Lung (tissue), 12 donors: ENCODE measurements around the gene FBXO41. TPM values are rescaled to one million over a fixed set of nuclear protein-coding genes. Genes with fewer than 3 reads are reported as not detected.

Experiments used
- ATAC-seq: fragments of 200-7000 bp; cut with Tn5 transposase; one replicate; pipeline ENCODE4 v1.9.1; 2020; ENCODE audit warnings: moderate number of reproducible peaks; ENCODE audit not compliant: insufficient read depth, low FRiP score
- DNase-seq, 3 donors: peaks; one replicate each; pipeline ENCODE4 v3.0.0-alpha.2; 2013 to 2017
- H3K27ac ChIP-seq, 2 donors: one replicate each; pipeline ENCODE4 v1.5.1; 2013; ENCODE audit warnings: mild to moderate bottlenecking in 2 of 2, moderate library complexity in 2 of 2, control low read depth in 1 of 2, inconsistent platforms in 1 of 2, low read depth in 1 of 2, low read length in 1 of 2
- H3K27me3 ChIP-seq, 3 donors: one replicate each; pipeline ENCODE4 v1.5.1; 2013; ENCODE audit warnings: low read length in 2 of 3; ENCODE audit not compliant: control insufficient read depth in 3 of 3, insufficient read depth in 3 of 3
- H3K36me3 ChIP-seq, 4 donors: one replicate each; pipeline ENCODE4 v1.5.1; 2013; ENCODE audit warnings: low read length in 4 of 4, mild to moderate bottlenecking in 1 of 4, moderate library complexity in 1 of 4; ENCODE audit not compliant: control insufficient read depth in 4 of 4, insufficient read depth in 4 of 4
- H3K4me1 ChIP-seq, 5 donors: one replicate each; pipeline ENCODE4 v1.5.1; 2013; ENCODE audit warnings: low read length in 5 of 5, mild to moderate bottlenecking in 2 of 5, moderate library complexity in 1 of 5; ENCODE audit not compliant: control insufficient read depth in 5 of 5, insufficient read depth in 5 of 5
- H3K4me3 ChIP-seq: one replicate; pipeline ENCODE4 v1.5.1; 2013; ENCODE audit warnings: mild to moderate bottlenecking, control low read depth, moderate library complexity
- H3K9ac ChIP-seq, 2 donors: one replicate each; pipeline ENCODE4 v1.5.1; 2013; ENCODE audit warnings: low read length in 2 of 2, control low read depth in 1 of 2; ENCODE audit not compliant: insufficient read depth in 1 of 2
- H3K9me3 ChIP-seq, 4 donors: one replicate each; pipeline ENCODE4 v1.5.1; 2013; ENCODE audit warnings: low read length in 3 of 4, mild to moderate bottlenecking in 1 of 4, moderate library complexity in 1 of 4; ENCODE audit not compliant: control insufficient read depth in 4 of 4, insufficient read depth in 3 of 4
- CTCF ChIP-seq: IDR thresholded peaks from 2 replicates; pipeline ENCODE4 v1.5.1; 2012; ENCODE audit warnings: mild to moderate bottlenecking; ENCODE audit errors: control extremely low read depth, extremely low read depth
- WGBS, 2 donors: extraction: QIAGEN DNeasy Blood & Tissue Kit; methylation state at CpG; one replicate each; pipeline ENCODE4 v1.1.7; 2013; 5-methylcytosine and 5-hydroxymethylcytosine counted together
- polyA plus RNA-seq, 2 donors: library from polyadenylated mRNA; stranded (reverse); fragments of 200-250 nt; gene quantifications; one replicate each; pipeline ENCODE4 v1.2.1, GENCODE V29; 2013
- total RNA-seq, 2 donors: library from RNA; depleted of rRNA in 1 of 2; stranded (reverse); fragments of >200 nt in 1 of 2; gene quantifications; one replicate each; pipeline ENCODE4 v1.2.1, GENCODE V29; 2014 to 2021
- donor health status: control.
- donor health status: control.
- donor health status: Bipolar disorder and iron deficiency.
- donor health status: healthy.
- donor health status: DM: yes; HTN: yes; CAD: no.

Gene FBXO41
- total and polyA plus RNA-seq, 4 donors: 0.93 to 5.0 (median 1.7) TPM

GRCh38 chr2:73257021-73257420, 27.3 kb downstream of the FBXO41 start:
- no peak for ATAC-seq
- peaks cover 8 to 24% (median 20%) of the 10 kb centered on the region in 4 donors for H3K36me3 ChIP-seq
- H3K4me1 ChIP-seq: peaks cover 0 to 3% (median 0%) of the 10 kb centered on the region in 5 donors
- H3K4me3 ChIP-seq: no peak overlapping the region
- DNase-seq: no peak
- no peaks in the 10 kb centered on the region for H3K9me3 ChIP-seq
- no peak for TF ChIP-seq CTCF
- WGBS, 2 donors: 96 to 98% methylated on average over 2 of the region's 2 CpGs
- H3K9ac ChIP-seq: no peak overlapping the region
- no peak overlapping the region for H3K27ac ChIP-seq
- no peaks in the 10 kb centered on the region for H3K27me3 ChIP-seq

- ATAC-seq (no peak), DNase-seq (no peak)
- peaks cover 11 to 27% (median 21%) of the 10 kb centered on the region in 4 donors for H3K36me3 ChIP-seq
- no peak for TF ChIP-seq CTCF
- no peaks in the 10 kb centered on the region for H3K9me3 ChIP-seq
- no peak overlapping the region for H3K9ac ChIP-seq
- H3K27ac ChIP-seq: no peak overlapping the region
- H3K4me1 ChIP-seq: peaks cover 0 to 3% (median 0%) of the 10 kb centered on the region in 5 donors
- H3K27me3 ChIP-seq: no peaks in the 10 kb centered on the region
- no peak overlapping the region for H3K4me3 ChIP-seq
- 34 to 73% methylated on average over 1 of the region's 1 CpG for WGBS, 2 donors
Measured at GRCh38 chr2:73256618-73256922, 27.7 kb downstream of the FBXO41 start.

- DNase-seq: no peak
- no peak overlapping the region for H3K27ac ChIP-seq
- H3K9ac ChIP-seq: no peak overlapping the region
- peaks cover 0 to 3% (median 0%) of the 10 kb centered on the region in 5 donors for H3K4me1 ChIP-seq
- H3K4me3 ChIP-seq: no peak overlapping the region
- no peaks in the 10 kb centered on the region for H3K27me3 ChIP-seq
- peaks cover 11 to 30% (median 24%) of the 10 kb centered on the region in 4 donors for H3K36me3 ChIP-seq
- 72 to 90% methylated on average over 5 of the region's 5 CpGs for WGBS, 2 donors
- no peak for ATAC-seq
- no peak for TF ChIP-seq CTCF
- H3K9me3 ChIP-seq: no peaks in the 10 kb centered on the region
Measured at GRCh38 chr2:73255907-73256617, 28.2 kb downstream of the FBXO41 start.
